ENCODE results near the gene CREG2. TPM values are rescaled to one million over a fixed set of nuclear protein-coding genes. Genes with fewer than 3 reads are reported as not detected.

CREG2 gene
- total and polyA plus RNA-seq, 2 experiments from 2014 or later, result 1.7 to 2.6 TPM

GRCh38 chr2:101379091-101379490 is 8.2 kb downstream of the CREG2 start (continued):
- no peak for TF ChIP-seq NANOG (IDR thresholded peaks at IDR 0.05; ENCODE audit: borderline replicate concordance)

- Mint-ChIP-seq H3K4me3 (no peak overlapping the region), H3K36me3 (ENCODE audit: low read depth) (no peaks in the 10 kb centered on the region), H3K9me3 (no peaks in the 10 kb centered on the region; the same call in 2 of the 3 replicates), H3K4me1 (peaks cover 6% of the 10 kb centered on the region), H3K27me3 (ENCODE audit: insufficient read depth, low read depth, poor library complexity) (no peaks in the 10 kb centered on the region), H3K27ac (no peak overlapping the region)
- Histone ChIP-seq H3K9me2 (ENCODE audit: insufficient read depth) (no peaks in the 10 kb centered on the region), H3F3A (replicated peaks; ENCODE audit: low read depth) (no peaks in the 10 kb centered on the region), H3K27me3 (ENCODE audit: insufficient read depth) (no peaks in the 10 kb centered on the region), H3K79me2 (replicated peaks; ENCODE audit: insufficient read depth) (no peaks in the 10 kb centered on the region), H4K20me1 (replicated peaks; ENCODE audit: insufficient read depth) (no peaks in the 10 kb centered on the region), H2AFZ (no peak overlapping the region), H3K4me3 (no peak overlapping the region), H3K4me2 (no peak overlapping the region), H3K4me1 (ENCODE audit: insufficient read depth) (no peaks in the 10 kb centered on the region), H3K27ac (ENCODE audit: low read depth) (no peak overlapping the region), H3K36me3 (ENCODE audit: insufficient read depth) (no peaks in the 10 kb centered on the region)
- DNase-seq (ENCODE audit: low spot score), result no peak
- TF ChIP-seq ZNF331 (CRISPR knock-in tag; IDR thresholded peaks at IDR 0.05; ENCODE audit: low read depth) (no peak), CTCF (conservative IDR thresholded peaks at IDR 0.05; ENCODE audit: low read depth in 2 of 2) (no peak), STAT1 (IDR thresholded peaks at IDR 0.05; ENCODE audit: unreplicated experiment) (no peak), JUNB (IDR thresholded peaks at IDR 0.05; ENCODE audit: unreplicated experiment) (no peak), EZH2 (IDR thresholded peaks at IDR 0.05; ENCODE audit: low read depth, unreplicated experiment) (no peak), CREB1 (CRISPR knock-in tag; IDR thresholded peaks at IDR 0.05; ENCODE audit: low read depth) (no peak), POLR2AphosphoS5 (IDR thresholded peaks at IDR 0.05; ENCODE audit: low read depth) (no peak)
- ATAC-seq, result no peak
Observed at GRCh38 chr2:101375653-101376052, 11.7 kb downstream of the CREG2 start.

DNA sequence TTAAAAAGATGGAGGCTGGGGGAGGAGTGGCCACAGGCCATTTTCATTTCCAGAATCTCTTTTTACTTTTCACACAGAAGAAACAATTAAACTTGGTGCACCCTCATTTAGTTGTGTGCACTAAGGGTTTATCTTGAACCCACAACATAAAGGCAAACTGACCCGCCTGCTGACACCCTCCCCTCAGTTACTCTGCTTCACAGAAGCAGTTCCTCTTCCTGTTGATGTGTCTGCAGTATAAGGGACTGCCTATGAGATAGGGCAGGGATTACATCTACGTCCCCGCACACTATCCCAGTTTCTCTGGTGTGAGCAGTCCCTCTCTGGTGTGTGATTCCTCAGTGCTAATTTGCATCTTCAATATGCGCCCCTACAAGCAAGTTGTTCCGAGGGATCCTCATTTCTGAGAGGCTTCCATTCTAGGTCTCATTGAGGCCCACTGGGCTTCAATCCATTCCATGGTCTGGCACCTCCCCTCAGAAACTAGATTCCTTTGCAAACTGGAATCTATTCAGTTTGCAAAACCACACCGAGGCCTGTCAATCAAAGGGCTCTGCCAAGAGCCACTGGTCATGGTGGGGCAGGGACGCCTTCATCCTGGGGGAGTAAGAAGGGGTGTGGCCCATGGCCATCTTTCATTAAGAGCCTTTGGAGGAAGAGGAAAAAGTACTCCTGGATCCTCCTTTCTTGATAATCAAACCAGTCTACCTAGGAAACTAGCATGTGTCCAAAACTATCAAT is 12.3 kb downstream of the CREG2 start:
- no peak overlapping the region for H3K27ac Mint-ChIP-seq
- H3K9me2 ChIP-seq (ENCODE audit: insufficient read depth), result no peaks in the 10 kb centered on the region
- H3K79me2 ChIP-seq (replicated peaks; ENCODE audit: insufficient read depth), result no peaks in the 10 kb centered on the region
- no peak for ATAC-seq
- H3K27me3 Mint-ChIP-seq (ENCODE audit: insufficient read depth, low read depth, poor library complexity), result no peaks in the 10 kb centered on the region
- H3K4me3 ChIP-seq, result no peak overlapping the region
- H3K36me3 Mint-ChIP-seq (ENCODE audit: low read depth), result no peaks in the 10 kb centered on the region
- H3K27ac ChIP-seq (ENCODE audit: low read depth), result no peak overlapping the region
- no peak overlapping the region for H3K4me3 Mint-ChIP-seq
- no peaks in the 10 kb centered on the region for H3K36me3 ChIP-seq (ENCODE audit: insufficient read depth)
- DNase-seq (ENCODE audit: low spot score), result no peak
- H3K9me3 Mint-ChIP-seq, result no peaks in the 10 kb centered on the region; the same call in 2 of the 3 replicates
- no peaks in the 10 kb centered on the region for H3K4me1 ChIP-seq (ENCODE audit: insufficient read depth)
- H2AFZ ChIP-seq, result no peak overlapping the region
- no peak overlapping the region for H3K4me2 ChIP-seq
- peaks cover 6% of the 10 kb centered on the region for H3K4me1 Mint-ChIP-seq
- H4K20me1 ChIP-seq (replicated peaks; ENCODE audit: insufficient read depth), result no peaks in the 10 kb centered on the region
- no peaks in the 10 kb centered on the region for H3F3A ChIP-seq (replicated peaks; ENCODE audit: low read depth)
- H3K27me3 ChIP-seq (ENCODE audit: insufficient read depth), result no peaks in the 10 kb centered on the region
- TF ChIP-seq JUNB (IDR thresholded peaks at IDR 0.05; ENCODE audit: unreplicated experiment), result no peak
- no peak for TF ChIP-seq ZNF331 (CRISPR knock-in tag; IDR thresholded peaks at IDR 0.05; ENCODE audit: low read depth)
- no peak for TF ChIP-seq EZH2 (IDR thresholded peaks at IDR 0.05; ENCODE audit: low read depth, unreplicated experiment)
- no peak for TF ChIP-seq CREB1 (CRISPR knock-in tag; IDR thresholded peaks at IDR 0.05; ENCODE audit: low read depth)
- TF ChIP-seq STAT1 (IDR thresholded peaks at IDR 0.05; ENCODE audit: unreplicated experiment), result no peak
- TF ChIP-seq ZNF114 (CRISPR knock-in tag; IDR thresholded peaks at IDR 0.05), result no peak
- no peak for TF ChIP-seq ZNF462 (CRISPR knock-in tag; IDR thresholded peaks at IDR 0.05)

All from GM23338 (cell line).